Stimulated activated CD8-positive, alpha-beta memory T cell treated with anti-CD3 and anti-CD28 coated beads, Interleukin-4, amount 100 ng/mL, for 48 hours (primary cell): ENCODE measurements around the gene TTI1.

Experiments used
- DNase-seq: peaks from one replicate; pipeline ENCODE4 v3.0.0-alpha.2; 2020

Gene TTI1

GRCh38 chr20:38033330-38034107, at the start of gene TTI1, which contains the start of gene RPRD1B:
Gene TTI1, minus strand, starts transcription at chr20:38033456. Its CDS starts 19,640 bp downstream, at chr20:38013816.
Gene RPRD1B, plus strand, starts transcription at chr20:38033746. Its CDS starts 202 bp downstream, at chr20:38033948.
- peak; percentile 92 for DNase-seq

GRCh38 chr20:38082894-38083293, 49.6 kb upstream of the TTI1 start:
- DNase-seq, result no peak

- no peak for DNase-seq
Observed at GRCh38 chr20:38081575-38081974, 48.3 kb upstream of the TTI1 start.

- no peak for DNase-seq
Observed at GRCh38 chr20:38079353-38079752, 46.1 kb upstream of the TTI1 start.

GRCh38 chr20:38078084-38078483, 44.8 kb upstream of the TTI1 start:
- no peak for DNase-seq

GRCh38 chr20:38076548-38076947, 43.3 kb upstream of the TTI1 start:
- DNase-seq, result no peak

GRCh38 chr20:38075161-38075998, 42.1 kb upstream of the TTI1 start:
- DNase-seq, result no peak

- peak; percentile 28 for DNase-seq
Observed at GRCh38 chr20:38073307-38074071, 40.2 kb upstream of the TTI1 start.

GRCh38 chr20:38072898-38073297, 39.6 kb upstream of the TTI1 start:
- no peak for DNase-seq

GRCh38 chr20:38067717-38068365, 34.6 kb upstream of the TTI1 start:
- no peak for DNase-seq

GRCh38 chr20:38066969-38067716, 33.9 kb upstream of the TTI1 start:
- DNase-seq, result no peak

GRCh38 chr20:38065764-38066375, 32.6 kb upstream of the TTI1 start:
- no peak for DNase-seq

- no peak for DNase-seq
Observed at GRCh38 chr20:38063911-38064530, 30.8 kb upstream of the TTI1 start.

GRCh38 chr20:38062890-38063289, 29.6 kb upstream of the TTI1 start:
- DNase-seq, result no peak

- no peak for DNase-seq
Observed at GRCh38 chr20:38061109-38061508, 27.9 kb upstream of the TTI1 start.

GRCh38 chr20:38060536-38060935, 27.3 kb upstream of the TTI1 start:
- no peak for DNase-seq

- no peak for DNase-seq
Observed at GRCh38 chr20:38059832-38060231, 26.6 kb upstream of the TTI1 start.

GRCh38 chr20:38057351-38057972, 24.2 kb upstream of the TTI1 start:
- peak; percentile 86 for DNase-seq

- DNase-seq, result no peak
Observed at GRCh38 chr20:38055848-38056247, 22.6 kb upstream of the TTI1 start.

GRCh38 chr20:38055294-38055693, 22.0 kb upstream of the TTI1 start:
- no peak for DNase-seq
